Measurements from ENCODE around the gene MRPL48.

MRPL48 gene

GRCh38 chr11:73913472-73913871 lies 125.8 kb downstream of the MRPL48 start:
- H3K27ac ChIP-seq: no peak overlapping the region
- ChIA-PET POLR2A (ENCODE audit: low non-redundant PET) (no interaction called here), CTCF (no interaction called here)
- no peak for TF ChIP-seq CTCF (conservative IDR thresholded peaks at IDR 0.05; ENCODE audit: low read depth)
- no peak for DNase-seq (ENCODE audit: low spot score)

GRCh38 chr11:73914284-73914683 lies 126.6 kb downstream of the MRPL48 start:
- no peak overlapping the region for H3K27ac ChIP-seq
- TF ChIP-seq CTCF (conservative IDR thresholded peaks at IDR 0.05; ENCODE audit: low read depth): no peak
- ChIA-PET POLR2A (ENCODE audit: low non-redundant PET) (no interaction called here), CTCF (interaction anchor here (0.7 kb wide), 1 partner anchor 553 kb away, joined by 3 read pairs; no protein-coding TSS in a partner anchor)
- no peak for DNase-seq (ENCODE audit: low spot score)
